GM10266 (cell line): Measurements from ENCODE around the gene NR0B2.

Experiments used
- DNase-seq: peaks from one replicate; pipeline ENCODE4 v3.0.0; 2012; ENCODE audit errors: extremely low spot score
- CTCF ChIP-seq: IDR thresholded peaks from 2 replicates; pipeline ENCODE4 v1.5.1; 2012; ENCODE audit warnings: mild to moderate bottlenecking, low read depth; ENCODE audit not compliant: control insufficient read depth, insufficient read depth; ENCODE audit errors: missing control alignments

NR0B2 gene

GRCh38 chr1:26946270-26946669 lies 32.5 kb upstream of the NR0B2 start:
- DNase-seq = no peak
- TF ChIP-seq CTCF = no peak

DNA sequence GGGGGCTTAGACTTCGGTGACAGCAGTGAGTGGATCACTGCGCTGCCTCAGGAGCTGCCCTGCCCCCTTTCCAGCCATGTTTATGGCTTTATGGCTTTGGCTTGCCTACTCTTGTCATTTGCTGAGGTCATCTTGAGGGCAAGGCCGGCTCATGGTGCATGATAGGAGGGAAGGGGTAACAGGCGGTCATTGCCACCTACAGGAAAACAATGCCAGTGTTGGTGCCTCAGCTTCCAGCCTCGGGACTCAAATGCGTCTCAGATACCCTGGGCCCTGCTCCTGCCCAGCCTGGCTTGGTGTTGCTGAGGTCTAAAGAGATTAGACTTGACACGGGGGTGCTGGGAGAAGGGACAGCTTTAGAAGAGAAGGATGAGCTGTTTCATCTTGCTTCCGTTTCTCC lies 32.0 kb upstream of the NR0B2 start:
- TF ChIP-seq CTCF = no peak
- DNase-seq = no peak

DNA sequence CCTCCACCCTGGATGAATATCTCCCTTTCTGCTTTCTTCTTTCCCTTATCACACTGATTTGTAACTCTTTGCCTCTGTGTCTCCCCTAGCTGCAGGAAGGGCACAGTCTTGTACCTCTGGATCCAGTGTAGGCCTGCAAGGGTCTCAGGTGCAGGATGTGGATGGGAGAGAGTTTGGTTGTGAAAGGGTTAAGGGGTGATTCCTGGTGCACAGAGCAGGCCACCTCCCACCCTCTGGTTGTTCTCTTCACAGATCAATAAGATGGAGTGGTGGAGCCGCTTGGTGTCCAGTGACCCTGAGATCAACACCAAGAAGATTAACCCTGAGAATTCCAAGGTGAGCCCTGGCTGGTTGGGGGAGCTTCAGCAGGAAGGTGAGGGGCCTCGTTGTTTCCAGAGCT lies 31.4 kb upstream of the NR0B2 start:
- no peak for TF ChIP-seq CTCF
- DNase-seq = no peak

DNA sequence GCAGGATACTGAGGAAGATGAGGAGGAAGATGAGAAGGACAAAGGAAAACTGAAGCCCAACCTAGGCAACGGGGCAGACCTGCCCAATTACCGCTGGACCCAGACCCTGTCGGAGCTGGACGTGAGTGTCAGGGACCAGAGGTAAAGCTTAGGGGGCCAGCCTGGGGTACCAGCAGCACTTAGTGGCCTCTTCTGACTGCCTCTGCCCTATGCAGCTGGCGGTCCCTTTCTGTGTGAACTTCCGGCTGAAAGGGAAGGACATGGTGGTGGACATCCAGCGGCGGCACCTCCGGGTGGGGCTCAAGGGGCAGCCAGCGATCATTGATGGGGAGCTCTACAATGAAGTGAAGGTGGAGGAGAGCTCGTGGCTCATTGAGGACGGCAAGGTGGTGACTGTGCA lies 28.9 kb upstream of the NR0B2 start:
- TF ChIP-seq CTCF = no peak
- DNase-seq = no peak

GRCh38 chr1:26941311-26941710 lies 27.5 kb upstream of the NR0B2 start:
- DNase-seq = no peak
- no peak for TF ChIP-seq CTCF

DNA sequence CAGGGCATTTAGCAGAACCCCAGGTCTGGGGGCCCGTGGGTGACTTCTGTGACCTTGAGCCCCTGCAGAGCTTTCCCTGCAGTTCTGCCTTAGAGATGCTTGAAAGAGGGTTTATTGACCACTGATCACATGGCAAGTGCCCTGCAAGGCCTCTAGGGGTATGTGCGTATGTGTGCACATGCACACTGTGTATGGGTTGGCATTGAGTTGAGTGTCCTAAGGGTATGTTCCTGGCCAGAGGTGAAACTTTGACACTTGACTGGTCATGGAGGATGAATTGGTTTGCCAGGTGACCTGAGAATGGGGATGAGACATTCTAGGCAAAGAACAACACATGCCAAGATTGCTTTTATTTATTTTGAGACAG lies 24.9 kb upstream of the NR0B2 start:
- no peak for DNase-seq
- TF ChIP-seq CTCF = no peak

GRCh38 chr1:26938004-26938658 lies 24.4 kb upstream of the NR0B2 start:
- DNase-seq = no peak
- TF ChIP-seq CTCF = no peak
